Stimulated activated naive CD4-positive, alpha-beta T cell (primary cell): ENCODE results near the gene RTKN2.

Source experiments
- DNase-seq, 6 experiments: peaks; one replicate each; lab custom pipeline; 2025; lab: John Stamatoyannopoulos, UW

The RTKN2 gene

GRCh38 chr10:62225362-62225761 is 43.3 kb downstream of the RTKN2 start:
- no peak for DNase-seq

- DNase-seq = no peak
Observed at GRCh38 chr10:62224606-62225005, 44.0 kb downstream of the RTKN2 start.

DNA sequence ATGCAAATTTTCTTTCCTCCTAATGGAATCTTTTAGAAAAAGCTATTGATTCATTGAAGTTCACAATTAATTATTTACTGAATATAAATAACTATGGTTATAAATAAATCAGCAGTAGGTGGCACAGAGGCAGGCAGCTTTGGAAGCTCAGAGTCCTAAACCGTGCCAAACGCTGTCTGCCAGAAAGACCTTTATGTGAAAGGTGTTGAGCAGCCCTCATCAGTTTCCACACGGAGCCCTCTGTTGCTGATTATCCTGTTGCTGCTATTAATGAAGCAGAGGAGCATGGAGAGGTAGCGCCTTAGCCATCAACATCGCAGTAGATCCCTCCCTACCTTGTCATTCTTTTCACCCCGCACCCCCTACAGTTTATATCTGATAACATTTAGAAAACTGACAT is 51.0 kb downstream of the RTKN2 start:
- DNase-seq = no peak

DNA sequence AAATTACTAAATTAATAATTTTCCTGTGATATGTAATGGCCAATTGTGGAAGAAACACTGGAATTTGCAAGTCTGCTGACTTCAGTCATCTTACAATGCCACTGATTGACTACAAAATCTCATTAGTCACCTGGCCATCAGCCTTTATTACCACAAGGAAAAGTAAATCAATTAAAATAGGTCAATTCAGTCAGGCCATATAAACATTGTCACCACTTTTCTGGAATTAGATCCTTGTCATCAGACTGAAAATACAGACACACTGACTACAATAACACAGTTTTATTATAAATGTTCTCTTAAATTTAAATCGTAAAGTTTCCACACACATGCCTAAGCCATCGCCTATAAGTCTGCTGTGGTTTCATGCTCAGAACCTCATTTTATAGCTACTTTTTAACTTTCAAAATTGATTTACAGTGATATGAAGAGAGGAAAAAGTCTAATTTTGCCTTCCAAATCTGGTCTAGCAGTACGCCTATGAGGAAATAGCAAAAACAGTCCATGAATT is 54.2 kb downstream of the RTKN2 start:
- DNase-seq = no peak

- DNase-seq = no peak
Observed at GRCh38 chr10:62205750-62206399, 62.8 kb downstream of the RTKN2 start.

- peak in 2 of 6 experiments; percentile 20 to 22 for DNase-seq
Observed at GRCh38 chr10:62199584-62199983, 69.1 kb downstream of the RTKN2 start.

DNA sequence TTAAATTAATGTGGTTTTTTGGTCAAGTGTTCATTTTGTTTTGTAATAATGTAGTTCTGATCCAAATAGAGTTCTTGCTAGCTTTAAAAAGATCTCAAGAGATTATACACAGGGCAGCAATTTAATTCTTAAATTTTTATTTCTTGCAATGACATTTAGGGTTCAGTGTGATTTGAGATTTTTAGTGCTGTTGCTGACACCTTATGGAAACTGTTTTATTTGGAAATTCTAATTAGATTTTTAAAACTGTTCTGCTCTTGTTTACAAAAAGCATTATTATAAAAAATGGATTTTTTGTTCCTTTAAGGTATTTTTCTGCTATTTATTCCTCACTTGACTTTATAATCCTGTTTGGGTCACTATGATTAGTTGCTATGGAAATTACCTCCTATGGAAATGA is 72.1 kb downstream of the RTKN2 start:
- no peak for DNase-seq

GRCh38 chr10:62195675-62195926 is 73.0 kb downstream of the RTKN2 start:
- no peak for DNase-seq

- DNase-seq = no peak
Observed at GRCh38 chr10:62194924-62195674, 73.5 kb downstream of the RTKN2 start.

DNA sequence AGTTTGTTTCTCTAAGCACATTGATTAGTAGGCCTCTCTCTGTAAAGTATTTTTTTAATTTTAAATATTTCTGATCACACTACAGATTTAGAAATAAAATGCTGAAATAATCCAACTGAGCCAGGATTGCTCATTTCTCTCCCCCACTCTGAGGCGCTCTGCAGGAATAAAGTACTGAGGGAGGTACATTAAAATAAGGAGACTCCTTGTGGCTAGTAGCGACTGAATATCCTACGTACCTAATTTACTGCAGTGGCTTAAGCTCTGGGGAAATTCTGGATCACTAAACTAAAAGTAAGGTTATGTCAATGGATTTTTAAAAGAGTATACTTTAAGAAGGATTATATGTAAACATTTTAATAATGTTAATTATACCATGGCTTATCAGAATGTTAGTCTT is 75.2 kb downstream of the RTKN2 start:
- no peak for DNase-seq

- DNase-seq = no peak
Observed at GRCh38 chr10:62189131-62189530, 79.5 kb downstream of the RTKN2 start.

- DNase-seq = no peak
Observed at GRCh38 chr10:62188021-62188616, 80.5 kb downstream of the RTKN2 start.

DNA sequence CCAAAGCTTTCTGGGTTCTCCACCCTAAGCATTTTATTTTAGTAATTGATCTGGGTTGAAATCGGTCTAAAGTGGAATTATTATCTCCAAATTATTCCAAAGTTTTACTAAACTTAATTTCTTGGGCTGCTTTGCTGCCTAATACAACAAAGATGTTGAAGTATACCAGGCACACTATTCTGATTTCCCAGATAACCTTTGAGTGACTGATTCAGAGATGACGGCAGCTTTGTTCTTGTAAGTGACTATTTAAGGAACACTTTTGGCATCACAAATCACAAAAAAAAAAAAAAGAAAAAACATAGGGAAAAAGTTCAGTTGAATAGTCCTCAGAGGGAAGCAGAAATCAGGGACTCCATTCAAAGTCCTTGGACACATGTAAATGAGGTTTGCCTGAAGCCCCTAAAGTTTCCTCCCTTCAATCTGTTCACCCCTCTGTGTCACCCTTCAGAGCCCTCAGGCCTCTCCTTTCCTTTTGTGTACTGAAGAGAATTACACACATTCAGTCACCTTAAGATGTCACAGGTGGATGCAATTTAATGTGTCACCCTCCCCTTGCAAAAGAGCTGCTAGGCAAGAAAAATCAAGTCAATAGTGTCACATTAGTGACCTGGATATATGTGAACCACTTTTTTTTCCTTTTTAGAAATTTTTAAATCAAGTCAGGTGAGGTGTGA is 81.5 kb downstream of the RTKN2 start:
- DNase-seq = no peak

DNA sequence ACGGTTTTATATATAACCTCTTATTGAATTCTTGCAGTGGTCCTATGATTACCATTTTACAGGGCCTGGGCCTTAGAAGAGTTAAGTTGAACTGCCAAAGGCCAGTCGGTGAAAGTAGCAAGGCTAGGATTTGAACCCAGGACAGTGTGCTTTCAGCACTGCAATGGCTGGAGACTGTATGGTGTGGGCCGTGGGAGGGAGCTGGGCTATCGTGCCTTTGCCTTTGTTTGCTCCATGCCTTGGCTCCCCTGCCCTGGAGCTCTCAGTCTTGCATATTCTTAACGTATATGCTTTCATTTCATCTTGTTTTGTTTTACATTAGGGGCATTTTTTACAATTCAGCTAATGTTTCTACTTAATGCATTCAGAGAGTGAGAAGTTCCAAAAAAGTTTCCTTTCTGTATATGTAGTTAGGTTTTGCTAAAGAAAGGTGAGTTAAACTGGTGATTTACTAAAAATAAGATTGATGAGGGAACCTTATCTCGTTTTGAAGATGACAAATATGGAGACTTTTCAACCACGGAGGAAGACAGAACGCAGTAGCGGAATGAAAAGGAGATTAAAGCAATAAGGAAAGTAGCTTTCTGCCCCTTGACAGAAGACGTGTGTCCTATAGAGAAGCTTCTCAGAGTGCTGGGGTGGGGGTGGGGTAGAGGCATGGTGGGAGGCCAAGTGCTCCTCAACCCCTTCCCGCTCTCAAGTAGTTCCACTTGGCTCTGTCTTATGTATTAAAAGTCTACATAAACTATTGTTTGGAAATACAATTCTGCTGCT is 82.5 kb downstream of the RTKN2 start:
- DNase-seq = peak in 2 of 6 experiments; percentile 4 to 15

GRCh38 chr10:62183857-62184795 is 84.5 kb downstream of the RTKN2 start:
- DNase-seq = no peak

GRCh38 chr10:62183442-62183841 is 85.2 kb downstream of the RTKN2 start:
- peak in 5 of 6 experiments; percentile 9 to 94 (median 87) for DNase-seq

DNA sequence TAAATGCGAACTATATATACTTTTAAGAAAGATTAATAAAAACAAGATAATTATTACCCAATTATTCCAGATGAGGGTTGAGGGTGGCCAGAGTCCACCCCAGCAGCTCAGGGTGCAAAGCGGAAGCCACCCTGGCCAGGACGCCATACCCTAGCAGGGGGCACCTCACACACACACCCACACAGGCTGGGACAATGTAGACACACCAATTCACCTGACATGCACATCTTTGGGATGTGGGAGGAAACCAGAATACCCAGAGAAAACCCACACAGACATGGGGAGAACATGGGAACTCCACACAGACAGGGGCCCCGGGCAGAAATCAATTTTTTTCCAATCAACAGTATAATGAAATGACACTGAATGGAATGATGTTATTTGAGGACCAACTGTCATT is 86.0 kb downstream of the RTKN2 start:
- DNase-seq = no peak

GRCh38 chr10:62182171-62182570 is 86.5 kb downstream of the RTKN2 start:
- DNase-seq = no peak

GRCh38 chr10:62180677-62181076 is 88.0 kb downstream of the RTKN2 start:
- no peak for DNase-seq

- DNase-seq = no peak
Observed at GRCh38 chr10:62178568-62178967, 90.1 kb downstream of the RTKN2 start.

DNA sequence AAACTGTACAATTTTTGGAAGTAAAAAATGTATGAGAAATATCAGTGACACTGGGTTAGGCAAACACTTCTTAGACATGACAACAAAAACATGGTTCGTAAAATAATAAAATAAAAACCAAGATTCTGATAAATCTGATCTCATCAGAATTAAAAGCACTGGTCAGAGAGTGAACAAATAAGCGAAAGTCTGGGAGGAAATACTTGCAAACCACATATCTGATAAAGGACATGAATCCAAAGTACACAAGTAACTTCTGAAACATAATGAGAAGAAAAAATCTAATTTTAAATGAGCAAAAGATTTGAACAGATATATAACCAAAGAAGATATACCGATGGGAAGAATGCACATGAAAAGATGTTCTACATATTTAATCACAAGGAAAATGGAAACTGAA is 91.5 kb downstream of the RTKN2 start:
- DNase-seq = no peak
